Activated CD4-positive, alpha-beta T cell treated with anti-CD3 and anti-CD28 coated beads for 48 hours (primary cell): ENCODE measurements around the gene TMEM183A.

Experiments used
- DNase-seq: peaks from one replicate; pipeline ENCODE4 v3.0.0-alpha.2; 2020

TMEM183A gene

DNA sequence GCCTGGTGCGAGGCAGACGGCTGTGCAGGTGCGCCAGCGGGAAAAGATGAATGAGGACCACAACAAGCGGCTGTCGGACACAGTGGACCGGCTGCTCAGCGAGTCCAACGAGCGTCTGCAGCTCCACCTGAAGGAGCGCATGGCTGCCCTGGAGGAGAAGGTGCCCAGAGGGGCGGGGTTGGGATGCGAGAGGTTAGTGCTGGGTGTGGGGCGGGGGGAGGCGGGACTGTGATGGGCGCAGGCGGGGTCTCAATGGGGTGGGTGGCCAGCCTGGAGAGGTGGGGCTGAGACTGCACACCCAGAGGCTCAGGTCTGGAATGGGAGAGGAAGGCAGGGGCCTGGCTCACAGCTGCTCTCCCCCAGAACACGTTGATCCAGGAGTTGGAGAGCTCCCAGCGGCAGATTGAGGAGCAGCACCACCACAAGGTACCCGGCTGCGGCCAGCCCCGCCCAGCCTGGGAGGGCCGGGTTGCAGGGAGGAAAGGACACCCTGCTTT, 41.4 kb downstream of the TMEM183A start:
- DNase-seq: no peak

DNA sequence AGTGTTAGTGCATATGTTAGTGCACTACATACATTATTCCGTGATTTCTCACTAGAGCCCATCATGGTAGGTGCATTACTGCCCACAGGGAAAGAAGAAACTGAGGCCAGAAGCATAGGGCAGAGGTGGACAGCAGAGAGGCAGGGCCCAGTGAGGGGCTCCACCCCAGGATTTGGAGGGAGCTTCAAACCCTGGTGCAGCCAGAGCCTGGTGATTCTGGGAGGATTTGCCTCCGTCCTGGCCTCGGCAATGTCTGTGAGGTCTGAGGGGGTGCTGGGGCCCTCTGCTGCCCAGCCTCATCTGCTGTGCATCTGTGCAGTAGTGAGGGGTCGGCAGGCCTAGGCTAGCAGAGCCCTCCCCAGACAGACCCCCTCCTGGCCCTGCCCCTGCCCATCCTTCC, 41.9 kb downstream of the TMEM183A start:
- DNase-seq: no peak

- no peak for DNase-seq
Observed at GRCh38 chr1:203049576-203050180, 42.5 kb downstream of the TMEM183A start.

- no peak for DNase-seq
Observed at GRCh38 chr1:203050826-203051225, 43.7 kb downstream of the TMEM183A start.

- DNase-seq: no peak
Observed at GRCh38 chr1:203051841-203052324, 44.7 kb downstream of the TMEM183A start.

- DNase-seq: no peak
Observed at GRCh38 chr1:203052601-203053000, 45.4 kb downstream of the TMEM183A start.

DNA sequence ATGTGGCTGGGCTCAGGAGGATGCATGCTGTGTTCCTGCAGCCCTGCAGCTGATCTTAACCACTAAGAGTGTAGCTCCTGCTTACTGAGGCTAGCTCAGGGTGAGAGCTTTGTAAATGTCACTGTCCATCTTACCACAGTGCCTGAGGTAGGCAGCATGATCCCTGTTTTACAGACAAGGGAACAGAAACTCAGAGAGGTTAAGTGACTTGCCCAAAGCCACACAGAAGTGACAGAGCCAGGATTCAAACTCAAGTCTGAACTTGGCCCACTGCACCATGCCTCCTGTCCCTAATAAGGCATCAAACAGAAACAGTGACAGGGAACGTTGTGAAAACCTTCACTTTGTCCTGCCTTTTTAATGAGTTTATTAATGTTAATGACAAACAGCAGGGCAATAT, 47.0 kb downstream of the TMEM183A start:
- DNase-seq: no peak

GRCh38 chr1:203054642-203055041, 47.5 kb downstream of the TMEM183A start:
- no peak for DNase-seq

GRCh38 chr1:203055161-203055799, 48.1 kb downstream of the TMEM183A start:
- DNase-seq: no peak

DNA sequence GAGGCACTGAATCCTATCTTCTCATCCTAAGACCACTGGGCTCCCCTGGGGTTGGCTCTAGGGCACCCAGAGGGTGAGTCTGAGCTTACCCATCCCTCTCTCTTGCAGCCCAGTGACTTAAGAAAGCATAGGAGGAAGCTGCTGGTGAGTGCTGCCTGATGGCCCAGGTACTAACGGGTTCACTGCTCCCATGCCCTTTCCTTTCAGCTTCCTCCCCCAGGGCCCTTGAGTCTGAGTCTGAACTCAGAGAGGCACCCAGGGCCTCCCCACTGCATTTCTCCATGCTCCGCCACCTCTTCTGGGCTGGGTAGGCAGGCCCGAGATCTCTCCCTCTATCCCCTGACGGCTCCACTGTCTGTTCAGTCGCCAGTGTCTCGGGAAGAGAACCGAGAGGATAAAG, 48.8 kb downstream of the TMEM183A start:
- no peak for DNase-seq

DNA sequence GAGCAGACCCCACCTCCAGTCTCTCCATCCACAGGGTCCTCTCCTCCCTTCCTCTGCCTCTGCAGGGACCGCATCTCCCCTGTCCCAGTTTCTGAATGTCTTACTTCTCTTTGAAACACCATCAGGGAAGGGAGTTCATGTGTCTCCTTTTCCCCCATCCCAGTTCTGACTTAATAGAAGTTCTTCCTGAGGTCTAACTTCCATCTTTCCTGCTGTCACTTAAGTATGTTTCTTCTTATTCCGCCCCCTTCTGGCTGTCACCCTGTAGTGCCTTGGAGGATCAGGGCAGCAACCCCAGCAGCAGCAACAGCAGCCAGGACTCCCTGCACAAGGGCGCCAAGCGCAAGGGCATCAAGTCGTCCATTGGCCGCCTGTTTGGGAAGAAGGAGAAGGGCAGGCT, 49.3 kb downstream of the TMEM183A start:
- DNase-seq: no peak

DNA sequence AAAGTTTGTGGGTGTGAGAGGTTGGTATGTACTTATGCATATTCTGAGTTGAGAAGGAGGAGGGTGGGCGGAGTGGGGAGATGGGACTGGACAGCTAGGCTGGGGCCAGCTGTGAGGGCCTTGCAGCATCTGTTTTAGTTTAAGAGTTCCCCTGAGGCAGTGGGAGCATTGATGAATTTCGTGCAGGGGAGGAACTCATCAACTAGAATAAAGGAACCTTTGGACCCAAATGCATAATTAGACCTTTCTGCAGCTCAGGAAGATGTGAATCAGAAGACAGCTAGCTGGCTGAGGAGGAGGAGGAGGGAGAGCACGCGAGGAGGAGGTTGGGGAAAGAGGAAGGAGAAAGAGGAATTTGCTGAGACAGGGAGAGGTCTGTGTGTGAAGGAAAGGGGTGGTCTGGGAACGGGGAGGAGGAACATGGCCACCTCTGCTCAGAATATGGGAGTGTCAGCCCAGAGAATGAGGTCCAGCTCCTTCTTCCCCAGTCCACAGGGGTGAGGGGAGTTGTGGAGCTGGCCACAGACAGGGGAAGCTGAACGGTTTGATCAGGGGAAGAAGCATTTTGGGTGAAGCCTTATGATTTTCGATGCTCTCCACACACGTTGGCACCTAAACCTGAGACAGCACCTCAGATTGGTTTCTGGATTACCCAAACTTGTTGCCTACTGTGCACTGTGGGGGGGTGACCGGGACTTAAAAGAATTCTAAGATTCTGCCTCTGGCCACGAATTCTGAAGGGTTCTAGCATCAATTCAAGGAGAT, 50.9 kb downstream of the TMEM183A start:
- DNase-seq: no peak

DNA sequence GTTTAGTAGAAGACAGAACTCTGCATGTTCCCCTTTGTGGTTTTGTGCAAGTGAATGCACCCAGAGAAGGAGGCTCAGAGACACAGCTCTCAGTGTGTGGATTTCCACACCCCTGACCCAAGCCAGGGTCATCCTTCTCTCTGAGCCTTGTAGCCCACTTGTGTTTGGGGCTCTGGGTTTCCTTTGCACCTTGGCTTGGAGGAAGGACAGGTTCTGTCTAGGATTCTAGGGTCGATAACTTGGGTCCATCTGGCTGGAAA, 51.4 kb downstream of the TMEM183A start:
- no peak for DNase-seq

DNA sequence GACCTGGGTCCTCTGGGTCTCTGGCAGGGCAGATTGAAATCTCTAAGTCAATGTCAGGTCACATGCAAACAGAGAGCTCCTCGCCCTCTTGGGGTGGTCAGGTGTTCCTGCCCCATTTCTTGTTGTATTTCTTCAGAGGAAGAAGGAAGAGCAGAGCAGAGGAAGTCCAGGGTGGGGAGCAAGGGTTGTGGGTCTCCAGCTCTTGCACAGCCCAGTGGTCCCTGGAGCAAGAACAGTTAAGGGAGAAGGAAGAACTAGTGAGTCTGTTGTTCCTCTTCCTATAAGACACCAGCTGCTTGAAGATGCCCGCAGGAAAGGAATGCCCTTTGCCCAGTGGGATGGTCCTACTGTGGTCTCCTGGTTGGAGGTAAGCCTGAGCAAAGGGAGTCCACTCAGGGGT, 52.3 kb downstream of the TMEM183A start:
- no peak for DNase-seq

DNA sequence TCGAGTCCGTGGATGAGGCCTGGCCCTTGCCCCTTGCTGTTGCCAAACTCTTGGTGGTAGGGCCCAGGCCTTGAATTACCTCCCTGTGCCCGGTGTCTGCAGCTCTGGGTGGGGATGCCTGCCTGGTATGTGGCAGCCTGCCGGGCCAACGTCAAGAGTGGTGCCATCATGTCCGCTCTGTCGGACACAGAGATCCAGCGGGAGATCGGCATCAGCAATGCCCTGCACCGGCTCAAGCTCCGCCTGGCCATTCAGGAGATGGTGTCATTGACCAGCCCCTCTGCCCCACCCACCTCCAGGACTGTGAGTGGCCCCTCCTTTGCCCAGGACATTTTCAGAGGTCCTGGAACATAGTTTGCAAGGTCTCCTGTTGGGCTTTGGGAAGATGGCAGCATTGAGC, 52.9 kb downstream of the TMEM183A start:
- no peak for DNase-seq

- DNase-seq: no peak
Observed at GRCh38 chr1:203063287-203063686, 56.1 kb downstream of the TMEM183A start.

- DNase-seq: no peak
Observed at GRCh38 chr1:203065191-203065590, 58.0 kb downstream of the TMEM183A start.

GRCh38 chr1:203065986-203066385, 58.8 kb downstream of the TMEM183A start:
- no peak for DNase-seq

DNA sequence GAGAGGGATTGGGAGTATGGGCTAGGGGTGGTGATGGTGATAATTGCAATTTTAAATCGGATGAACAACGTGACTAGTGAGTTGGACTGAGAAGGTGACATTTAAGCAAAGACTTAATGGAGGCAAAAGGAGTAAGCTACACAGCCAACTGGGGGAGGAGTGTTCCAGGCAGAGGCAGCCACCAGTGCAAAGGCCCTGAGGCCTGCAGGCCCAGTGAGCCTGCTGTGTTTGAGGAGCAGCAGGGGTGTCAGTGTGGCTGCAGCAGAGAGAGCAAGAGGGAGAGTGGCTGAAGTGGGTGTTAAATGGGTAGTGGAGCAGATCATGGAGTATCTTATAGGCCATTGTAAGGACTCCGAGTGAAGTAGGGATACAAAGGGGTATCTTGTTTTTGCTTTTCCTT, 59.8 kb downstream of the TMEM183A start:
- no peak for DNase-seq

- no peak for DNase-seq
Observed at GRCh38 chr1:203069030-203069747, 62.0 kb downstream of the TMEM183A start.

GRCh38 chr1:203072002-203072602, 64.9 kb downstream of the TMEM183A start:
- no peak for DNase-seq

DNA sequence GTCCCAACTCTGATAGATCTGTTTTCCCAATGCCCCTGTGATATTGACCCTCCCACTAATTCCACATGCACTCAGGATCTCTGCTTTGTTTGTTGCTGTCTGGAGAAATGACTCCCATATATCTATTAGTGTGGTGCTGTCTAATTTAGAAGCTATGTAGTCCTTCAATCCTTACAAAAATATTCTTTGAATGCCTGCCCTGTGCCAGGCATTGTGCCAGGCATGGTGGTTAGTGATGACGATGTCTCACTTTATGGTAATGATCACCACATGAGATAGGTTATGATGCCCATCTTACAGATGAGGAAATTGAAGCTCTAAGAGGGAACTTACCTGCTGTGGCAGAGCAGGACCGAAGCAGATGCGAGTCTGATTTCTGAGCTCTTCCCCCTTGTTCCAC, 65.7 kb downstream of the TMEM183A start:
- DNase-seq: no peak

DNA sequence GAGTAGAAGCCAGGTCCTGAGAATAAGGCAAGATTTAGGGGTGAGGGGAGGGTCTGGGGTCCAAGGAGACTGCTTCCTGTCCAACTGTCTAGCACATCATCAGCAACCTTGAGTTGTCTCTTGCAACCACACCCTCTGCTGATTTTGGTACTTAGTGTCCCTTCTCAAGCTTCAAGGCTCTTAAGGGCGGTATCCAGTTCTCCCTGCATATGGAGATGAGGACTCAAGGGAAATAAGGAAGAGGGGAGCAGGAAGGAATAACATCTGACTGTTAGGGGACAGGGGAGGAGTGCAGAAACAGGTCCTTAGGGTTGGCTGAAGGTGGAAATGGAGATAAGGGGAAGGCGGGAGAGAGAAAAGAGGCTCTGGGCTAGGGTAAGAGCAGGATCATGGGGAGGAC, 66.3 kb downstream of the TMEM183A start:
- no peak for DNase-seq
